GM21390 (cell line): ENCODE results near the gene STMN3.
"Not testable (repeated sequence)": the region's sequence is repeated elsewhere in the genome, so short reads cannot be mapped to it uniquely, and the experiment has no call there.

Experiments
- ATAC-seq: cut with Tn5 transposase; IDR thresholded peaks from one replicate; pipeline ENCODE4 v1.9.1; 2021; ENCODE audit not compliant: unreplicated experiment

STMN3 gene

GRCh38 chr20:63657937-63658748 is 4.9 kb upstream of the STMN3 start, which contains the start of gene RTEL1:
Gene RTEL1 (plus strand): TSS chr20:63658312. CDS start chr20:63659403, 1,091 bp downstream.
- ATAC-seq = peak; percentile 76

GRCh38 chr20:63657260-63657936 is 4.2 kb upstream of the STMN3 start:
- ATAC-seq = peak; percentile 3

GRCh38 chr20:63656451-63656850 is 3.2 kb upstream of the STMN3 start:
- ATAC-seq = no peak

- no peak for ATAC-seq
These were observed 2.0 kb upstream of the STMN3 start for GRCh38 chr20:63655249-63655648.

GRCh38 chr20:63653974-63654668 is 897 bp upstream of the STMN3 start:
- ATAC-seq = no peak

DNA sequence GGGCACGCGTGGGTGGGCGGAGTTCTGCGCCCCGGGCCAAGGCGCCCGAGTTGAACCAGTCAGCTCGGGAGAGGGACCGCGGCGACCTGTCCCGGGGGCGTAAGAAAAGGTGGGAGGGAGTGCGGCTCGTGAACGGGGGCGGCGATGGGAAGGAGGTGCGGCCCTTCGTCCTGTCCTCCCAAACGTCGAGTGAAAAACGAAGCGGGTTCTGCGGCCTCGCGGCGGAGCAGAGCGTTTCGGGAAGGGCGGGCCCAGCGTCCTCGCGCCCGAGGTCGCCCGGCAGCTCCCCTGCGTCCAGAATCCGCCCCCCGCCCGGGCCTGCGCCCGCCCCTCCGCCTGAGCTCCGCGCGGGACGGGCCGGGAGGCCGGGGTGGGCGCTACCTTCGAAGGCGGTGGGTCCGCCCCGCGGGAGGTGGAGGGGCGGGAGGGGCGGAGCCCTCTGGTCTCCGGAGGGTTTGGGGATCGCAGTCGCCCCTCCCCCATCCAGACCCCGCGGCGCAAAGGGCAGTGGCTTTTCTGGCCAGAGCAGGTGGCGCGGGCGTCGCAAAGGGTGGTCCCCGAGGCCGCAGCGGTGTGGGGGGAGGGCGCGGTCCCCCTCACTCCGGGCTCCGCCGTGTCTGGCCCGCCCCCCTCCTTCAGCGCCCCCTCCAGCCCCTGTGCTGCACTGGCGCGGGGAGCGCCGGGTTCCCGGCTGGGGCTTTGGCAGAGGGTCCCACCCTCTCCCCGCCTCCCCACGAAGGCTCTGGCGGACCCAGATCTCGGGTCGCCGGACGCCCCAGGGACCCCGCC is 838 bp downstream of the STMN3 start:
- no peak for ATAC-seq

- ATAC-seq = no peak
These were observed 1.4 kb downstream of the STMN3 start for GRCh38 chr20:63651942-63652191.

GRCh38 chr20:63650486-63650885 is 2.7 kb downstream of the STMN3 start:
- not testable (repeated sequence) for ATAC-seq

DNA sequence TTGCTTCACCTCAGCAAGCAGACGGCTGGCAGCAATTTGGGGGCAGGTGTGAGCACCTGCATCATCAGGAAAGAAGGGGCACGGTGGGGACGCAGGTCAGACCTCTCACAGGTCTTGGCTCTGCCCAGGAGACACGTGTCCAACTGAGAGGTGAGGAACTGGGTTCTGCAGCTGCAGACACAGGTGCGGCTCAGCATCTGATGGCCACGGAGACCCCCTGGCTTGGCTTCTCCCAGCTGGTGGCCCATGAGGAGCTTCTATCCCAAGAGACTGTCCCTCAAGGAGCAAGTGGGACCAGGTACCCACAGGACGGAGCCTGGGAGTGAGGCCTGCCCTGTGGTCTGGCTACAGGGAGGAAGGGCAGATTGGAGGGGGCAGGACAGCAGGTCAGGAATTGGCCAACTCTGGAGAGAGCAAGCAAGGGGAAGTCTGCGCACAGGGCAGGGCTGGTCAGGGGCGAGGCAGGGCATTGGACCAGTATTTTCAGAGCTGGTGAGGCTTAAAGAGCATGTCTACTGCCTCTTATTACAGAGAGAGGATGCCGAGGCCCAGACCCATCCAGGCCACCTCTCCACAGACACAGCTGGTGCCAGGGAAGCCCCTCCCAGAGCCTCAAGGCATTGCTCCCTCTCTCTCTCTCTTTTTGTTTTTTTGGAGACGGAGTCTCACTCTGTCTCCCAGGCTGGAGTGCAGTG is 4.2 kb downstream of the STMN3 start:
- no peak for ATAC-seq

DNA sequence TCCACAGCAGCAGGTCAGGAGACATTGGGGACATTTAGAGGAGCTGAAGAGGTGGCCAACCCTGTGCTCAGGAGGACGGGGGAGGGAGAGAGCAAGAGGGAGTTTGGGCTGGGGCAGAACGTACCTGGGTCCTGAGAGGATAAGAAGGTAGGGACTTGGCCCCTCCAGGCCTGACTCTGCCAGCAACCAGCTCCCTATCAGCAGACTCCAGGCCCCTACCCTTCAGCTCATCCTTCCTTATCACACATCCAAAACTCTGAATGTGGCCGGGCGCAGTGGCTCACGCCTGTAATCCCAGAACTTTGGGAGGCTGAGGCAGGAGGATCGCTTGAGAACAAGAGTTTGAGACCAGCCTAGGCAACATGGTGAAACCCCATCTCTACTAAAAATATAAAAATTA is 5.0 kb downstream of the STMN3 start:
- no peak for ATAC-seq

DNA sequence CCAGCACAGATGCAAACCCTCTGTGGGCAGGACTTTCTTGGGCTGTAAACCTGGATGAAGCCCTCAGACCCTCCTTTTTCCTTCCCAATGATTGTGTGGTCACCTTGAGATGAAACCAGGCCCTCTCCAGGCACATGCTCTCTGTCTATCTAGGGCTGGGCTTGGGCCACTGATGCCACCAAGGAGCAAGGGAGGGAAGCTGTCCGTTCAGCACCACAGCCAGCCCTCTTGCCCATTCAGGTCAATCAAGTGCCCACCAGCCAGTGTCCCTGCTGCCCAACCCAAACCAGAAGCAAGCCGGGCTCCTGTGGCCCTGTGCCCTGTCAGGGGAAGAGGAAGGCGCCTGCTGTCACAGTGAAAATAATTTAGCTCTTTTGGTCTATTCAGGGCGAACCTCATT is 8.0 kb downstream of the STMN3 start:
- ATAC-seq = no peak

- ATAC-seq = no peak
These were observed 9.3 kb downstream of the STMN3 start for GRCh38 chr20:63643946-63644345.

DNA sequence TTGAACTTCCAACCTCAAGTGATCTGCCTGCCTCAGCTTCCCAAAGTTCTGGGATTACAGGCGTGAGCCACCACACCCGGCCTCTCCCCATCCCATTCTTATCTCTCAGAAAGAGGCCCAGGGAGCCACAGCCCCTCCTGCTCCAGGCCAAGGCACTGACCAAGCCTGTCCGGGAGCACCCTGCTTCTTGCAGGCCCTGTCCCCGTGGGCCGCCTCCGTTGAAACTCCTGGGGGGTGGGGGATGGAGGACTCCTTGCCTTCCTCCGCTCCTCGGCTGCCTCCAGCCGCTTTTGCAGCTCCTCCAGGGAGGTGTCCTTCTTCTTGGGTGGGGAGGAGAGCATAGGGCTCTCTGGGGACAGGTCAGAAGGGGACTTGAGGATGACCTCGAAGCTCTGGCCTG is 9.7 kb downstream of the STMN3 start:
- ATAC-seq = no peak

- ATAC-seq = peak; percentile 1
These were observed 10.5 kb downstream of the STMN3 start for GRCh38 chr20:63642527-63643247.

DNA sequence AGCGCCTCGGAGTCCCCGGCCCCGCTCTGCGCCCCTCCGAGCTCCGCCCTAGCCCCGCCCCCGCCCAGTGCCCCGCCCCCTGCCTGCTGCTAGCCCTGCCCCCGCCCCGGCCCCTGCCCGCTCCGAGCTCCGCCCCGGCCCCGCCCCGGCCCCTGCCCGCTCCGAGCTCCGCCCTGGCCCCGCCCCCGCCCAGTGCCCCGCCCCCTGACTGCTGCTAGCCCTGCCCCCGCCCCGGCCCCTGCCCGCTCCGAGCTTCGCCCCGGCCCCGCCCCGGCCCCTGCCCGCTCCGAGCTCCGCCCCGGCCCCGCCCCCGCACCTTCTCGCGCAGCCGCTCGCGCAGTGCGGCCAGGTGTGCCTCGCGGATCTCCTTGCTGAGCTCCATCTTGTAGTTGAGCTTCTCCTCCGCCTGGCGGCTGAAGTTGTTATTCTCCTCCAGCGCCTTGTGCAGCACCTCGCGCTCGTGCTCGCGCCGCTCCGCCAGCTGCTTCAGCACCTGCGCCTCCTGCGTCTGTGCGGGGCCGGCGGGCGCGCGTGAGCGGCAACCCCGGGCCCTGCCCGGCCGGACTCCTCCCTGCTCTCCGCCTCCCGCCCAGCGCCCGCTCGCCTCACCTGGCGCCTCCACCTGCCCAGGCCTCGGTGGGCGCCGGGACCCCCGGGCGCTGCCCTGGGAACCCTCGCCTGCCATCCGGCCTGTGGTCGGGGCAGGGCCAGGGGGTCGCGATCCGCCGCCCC is 11.3 kb downstream of the STMN3 start:
- peak; percentile 59 for ATAC-seq

DNA sequence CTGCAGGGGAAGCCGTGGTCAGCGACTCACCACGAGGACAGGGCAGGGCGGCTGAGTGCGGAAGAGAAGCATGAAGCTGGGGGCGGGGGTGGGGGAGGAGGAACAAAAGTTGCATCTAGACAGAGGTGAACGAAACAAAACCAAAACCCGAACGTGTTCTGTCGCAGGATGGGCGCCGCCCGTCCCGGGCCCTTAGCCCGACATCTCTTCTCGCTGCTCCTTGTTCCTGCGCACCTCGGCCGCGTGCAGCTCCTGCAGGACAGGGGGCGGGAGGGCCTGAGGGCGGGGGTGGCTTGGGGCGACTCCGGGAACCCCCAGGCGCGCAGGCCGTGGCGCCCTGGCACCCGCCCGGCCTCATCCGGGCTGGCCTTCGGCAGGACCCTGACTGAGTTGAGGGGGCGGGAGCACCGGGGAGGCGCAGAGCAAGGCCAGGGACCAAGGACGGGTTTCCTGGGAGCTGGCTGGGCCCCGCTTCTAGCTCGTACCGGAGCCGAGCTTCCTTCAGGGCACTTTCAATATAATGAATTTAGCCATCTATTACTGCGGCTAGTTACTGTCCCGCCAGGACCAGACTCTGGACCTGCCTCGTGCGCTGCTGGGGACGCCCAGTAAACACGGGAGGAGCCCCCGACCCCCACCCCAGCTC is 12.0 kb downstream of the STMN3 start:
- ATAC-seq = no peak

- not testable (repeated sequence) for ATAC-seq
These were observed 12.5 kb downstream of the STMN3 start for GRCh38 chr20:63640686-63641085.

DNA sequence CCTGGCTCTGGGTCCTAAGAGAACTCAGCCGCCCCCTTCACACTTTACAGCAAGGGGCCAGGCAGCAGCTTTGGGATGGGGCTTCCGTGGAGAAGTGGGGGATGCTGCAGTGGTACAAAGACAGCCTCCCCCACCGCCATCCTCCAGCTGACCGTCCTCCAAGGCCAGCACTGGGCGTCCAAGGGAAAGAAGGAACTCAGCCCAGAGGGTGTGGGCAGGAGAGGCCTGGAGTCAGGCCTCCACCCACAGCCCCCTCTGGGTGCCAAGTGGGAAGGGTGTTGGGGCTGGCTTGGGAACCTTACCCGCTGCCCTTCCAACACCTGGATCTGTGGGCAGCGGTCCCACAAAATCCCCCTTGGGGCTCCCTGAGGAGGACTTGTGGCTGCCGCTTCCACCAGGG is 13.1 kb downstream of the STMN3 start:
- no peak for ATAC-seq
